Peyer's patch (tissue), 4 donors: ENCODE measurements around the gene CHAD.

Experiments used
- CTCF ChIP-seq, 6 experiments: fragments of 450-650 bp in 4 of 6; fragments of 200-600 bp in 2 of 6; sonication (generic) in 1 of 6; IDR thresholded peaks; one replicate each; pipeline ENCODE4 v1.5.1; 2017 to 2019; ENCODE audit warnings: antibody characterized with exemption in 6 of 6, mild to moderate bottlenecking in 3 of 6, moderate library complexity in 1 of 6
- POLR2A ChIP-seq, 2 donors: fragments of 450-650 bp; IDR thresholded peaks; one replicate each; pipeline ENCODE4 v1.5.1; 2017; ENCODE audit warnings: antibody characterized with exemption in 2 of 2, mild to moderate bottlenecking in 2 of 2, moderate library complexity in 2 of 2

GRCh38 chr17:50432125-50432762 lies 36.4 kb downstream of the CHAD start:
- no peak for TF ChIP-seq CTCF (IDR thresholded peaks at IDR 0.05)
- TF ChIP-seq POLR2A (IDR thresholded peaks at IDR 0.05) = no peak
